Left lung (tissue), 10 donors: Measurements from ENCODE around the gene GPR173. TPM values are rescaled to one million over a fixed set of nuclear protein-coding genes. Genes with fewer than 3 reads are reported as not detected.
A peak's percentile ranks its signal among the peaks of the same experiment; 100 is the strongest.

Source experiments
- ATAC-seq: fragments of 200-7000 bp; cut with Tn5 transposase; one replicate; pipeline ENCODE4 v1.9.1; 2020; ENCODE audit warnings: moderate library complexity
- DNase-seq, 4 donors: peaks; one replicate each; pipeline ENCODE4 v3.0.0-alpha.2; 2013 to 2020
- H3K27ac ChIP-seq, 2 donors: fragments of 200-600 bp; sonication (generic) in 1 of 2; one replicate each; pipeline versions ENCODE4 v1.5.0 to v1.8.0; 2020 to 2021
- H3K27me3 ChIP-seq, 2 donors: fragments of 200-600 bp; sonication (generic) in 1 of 2; one replicate each; pipeline versions ENCODE4 v1.5.0 to v1.8.0; 2020 to 2021
- H3K36me3 ChIP-seq, 2 donors: fragments of 200-600 bp; sonication (generic) in 1 of 2; one replicate each; pipeline versions ENCODE4 v1.5.0 to v1.8.0; 2020 to 2021
- H3K4me1 ChIP-seq, 2 donors: fragments of 200-600 bp; one replicate each; pipeline ENCODE4 v1.8.0; 2021
- H3K4me3 ChIP-seq, 2 donors: fragments of 200-600 bp; sonication (generic) in 1 of 2; one replicate each; pipeline versions ENCODE4 v1.5.0 to v1.8.0; 2020 to 2021; ENCODE audit warnings: mild to moderate bottlenecking in 1 of 2
- H3K9me3 ChIP-seq, 2 donors: fragments of 200-600 bp; sonication (generic) in 1 of 2; one replicate each; pipeline versions ENCODE4 v1.5.0 to v1.8.0; 2020 to 2021
- intact Hi-C, 2 donors: fragments of 100-400 bp; cut with DNase I; formaldehyde crosslinking; loops; one replicate each; pipeline versions ENCODE4 v1.11.2 to v1.14.2; 2022
- polyA plus RNA-seq, 6 donors: library from polyadenylated mRNA; unstranded; fragments of 120-200 nt; gene quantifications; one replicate each; pipeline ENCODE4 v1.2.1, GENCODE V29; 2013; ENCODE audit not compliant: insufficient read length in 6 of 6
- total RNA-seq, 2 donors: library from RNA; stranded (reverse); fragmentation: NEBNext Ultra II Directional; extraction: Animal tissue kit (Norgen Biotek cat#: 25700); gene quantifications; one replicate each; pipeline ENCODE4 v1.2.1, GENCODE V29; 2021
- TF ChIP-seq, protein P1 (sequence below), 2 donors: fragments of 200-600 bp; sonication (generic) in 1 of 2; IDR thresholded peaks; one replicate each; pipeline versions ENCODE4 v1.5.0 to v1.8.0; 2021; ENCODE audit warnings: antibody characterized with exemption in 2 of 2
- donor health status: DM: no; HTN: yes; CAD: no.
- donor health status: DM: no; HTN: no; CAD: no.

Gene GPR173
- total and polyA plus RNA-seq, 8 donors = 2.0 to 19.8 (median 14.5) TPM

DNA sequence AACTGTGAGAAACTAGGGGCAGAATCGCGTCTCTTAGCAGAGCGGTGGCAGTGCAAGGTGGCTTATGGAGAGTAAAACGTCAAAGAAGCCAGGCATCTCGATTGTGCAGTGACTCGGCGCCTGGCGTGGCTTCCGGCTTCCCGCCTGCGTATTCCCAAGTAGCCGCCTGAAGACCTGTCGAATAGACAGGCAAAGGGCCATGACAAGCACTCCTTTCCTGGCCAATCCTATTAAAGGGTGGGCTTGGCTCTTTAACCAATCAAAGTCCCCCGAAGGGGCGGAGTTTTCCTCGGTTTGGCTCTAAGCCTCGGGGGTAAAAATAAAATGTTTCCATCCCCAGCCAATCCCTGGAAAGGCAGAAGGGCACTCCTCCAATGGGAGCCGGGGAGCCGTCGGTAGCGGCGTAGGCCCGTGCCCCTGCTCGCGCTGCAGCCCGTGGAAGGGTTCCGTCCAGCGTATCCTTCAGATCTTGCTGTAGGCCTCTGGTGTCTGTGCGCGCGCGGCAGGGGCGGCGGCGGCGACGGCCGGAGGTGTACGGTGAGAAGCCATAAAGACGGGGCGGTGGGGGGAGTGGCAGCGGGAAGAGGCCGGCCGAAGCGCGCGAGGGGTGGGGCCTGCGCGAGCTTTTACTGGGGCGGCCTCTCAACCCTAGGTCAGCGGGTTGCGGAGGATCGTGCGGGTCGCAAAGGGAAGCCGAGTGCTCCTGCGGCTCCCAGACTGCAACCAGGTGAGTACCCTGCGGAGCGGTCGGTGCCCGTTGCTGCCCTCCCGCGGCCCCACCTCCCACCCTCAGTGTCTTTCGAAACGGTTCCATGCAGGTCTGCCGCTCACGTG is 45.4 kb downstream of the GPR173 start, which contains the start of gene KANTR:
TSS of gene KANTR (plus strand) at position 395 of the 834 bp plus-strand sequence. CDS start 30,131 bp downstream, outside the sequence.
- H3K9me3 ChIP-seq = no peaks in the 10 kb centered on the region
- peak within 1 kb of the TSS; percentile 74 to 89 for H3K27ac ChIP-seq
- H3K4me3 ChIP-seq = peak within 1 kb of the TSS; percentile 27 to 61
- intact Hi-C loops = no loop called here
- TF ChIP-seq, protein P1, sequence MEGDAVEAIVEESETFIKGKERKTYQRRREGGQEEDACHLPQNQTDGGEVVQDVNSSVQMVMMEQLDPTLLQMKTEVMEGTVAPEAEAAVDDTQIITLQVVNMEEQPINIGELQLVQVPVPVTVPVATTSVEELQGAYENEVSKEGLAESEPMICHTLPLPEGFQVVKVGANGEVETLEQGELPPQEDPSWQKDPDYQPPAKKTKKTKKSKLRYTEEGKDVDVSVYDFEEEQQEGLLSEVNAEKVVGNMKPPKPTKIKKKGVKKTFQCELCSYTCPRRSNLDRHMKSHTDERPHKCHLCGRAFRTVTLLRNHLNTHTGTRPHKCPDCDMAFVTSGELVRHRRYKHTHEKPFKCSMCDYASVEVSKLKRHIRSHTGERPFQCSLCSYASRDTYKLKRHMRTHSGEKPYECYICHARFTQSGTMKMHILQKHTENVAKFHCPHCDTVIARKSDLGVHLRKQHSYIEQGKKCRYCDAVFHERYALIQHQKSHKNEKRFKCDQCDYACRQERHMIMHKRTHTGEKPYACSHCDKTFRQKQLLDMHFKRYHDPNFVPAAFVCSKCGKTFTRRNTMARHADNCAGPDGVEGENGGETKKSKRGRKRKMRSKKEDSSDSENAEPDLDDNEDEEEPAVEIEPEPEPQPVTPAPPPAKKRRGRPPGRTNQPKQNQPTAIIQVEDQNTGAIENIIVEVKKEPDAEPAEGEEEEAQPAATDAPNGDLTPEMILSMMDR (IDR thresholded peaks at IDR 0.05) = no peak
- DNase-seq = peak; percentile 86 to 93 (median 88)
- H3K4me1 ChIP-seq = no peaks in the 10 kb centered on the region
- ATAC-seq = peak; percentile 87
- no peaks in the 10 kb centered on the region for H3K27me3 ChIP-seq
- no peaks in the 10 kb centered on the region for H3K36me3 ChIP-seq

DNA sequence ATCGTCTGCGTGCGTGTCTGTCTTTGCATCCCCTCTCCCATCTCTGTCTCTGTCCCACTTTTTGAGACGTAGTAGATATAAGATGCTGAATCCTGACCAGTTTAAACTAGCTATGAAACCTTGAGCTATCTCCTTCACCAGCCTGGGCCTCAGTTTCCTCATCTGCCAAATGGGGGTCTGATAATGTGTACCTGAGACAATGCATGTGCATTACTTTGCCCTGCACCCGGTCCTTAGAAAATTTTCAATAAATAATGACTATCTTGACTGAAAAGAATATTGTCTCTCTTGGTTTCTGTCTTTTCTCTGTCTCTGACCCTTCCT is 46.0 kb downstream of the GPR173 start:
- DNase-seq (no peak), ATAC-seq (no peak)
- Histone ChIP-seq H3K27me3 (no peaks in the 10 kb centered on the region), H3K36me3 (no peaks in the 10 kb centered on the region), H3K27ac (peak overlapping the region; percentile 70 to 89), H3K4me1 (no peaks in the 10 kb centered on the region), H3K9me3 (no peaks in the 10 kb centered on the region), H3K4me3 (peak overlapping the region; percentile 27 to 61)
- intact Hi-C loops = no loop called here
- TF ChIP-seq, protein P1 (IDR thresholded peaks at IDR 0.05) = no peak

DNA sequence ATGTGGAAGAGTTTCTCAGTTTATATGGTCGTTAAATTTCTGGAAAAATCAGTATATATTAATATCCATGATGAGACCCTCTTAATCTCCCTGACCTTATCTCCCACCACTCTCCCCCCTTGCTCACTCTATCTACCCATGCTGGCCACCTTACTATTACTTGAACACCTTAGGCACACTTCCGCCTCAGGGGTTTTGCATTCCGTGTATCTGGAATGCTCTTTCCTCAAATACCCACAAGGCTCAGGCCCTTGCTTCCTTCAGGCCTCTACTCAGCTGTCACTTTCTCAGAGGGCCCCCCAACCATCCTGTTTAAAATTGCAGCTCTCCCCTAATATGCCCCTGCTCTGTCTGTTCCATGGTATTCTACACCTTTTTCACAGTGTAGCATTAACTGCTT is 47.2 kb downstream of the GPR173 start:
- no peaks in the 10 kb centered on the region for H3K27me3 ChIP-seq
- DNase-seq (no peak), ATAC-seq (no peak)
- H3K27ac ChIP-seq = no peak overlapping the region
- H3K36me3 ChIP-seq = no peaks in the 10 kb centered on the region
- H3K4me3 ChIP-seq = no peak overlapping the region
- H3K4me1 ChIP-seq = no peaks in the 10 kb centered on the region
- TF ChIP-seq, protein P1 (IDR thresholded peaks at IDR 0.05) = no peak
- intact Hi-C loops = no loop called here
- H3K9me3 ChIP-seq = no peaks in the 10 kb centered on the region

DNA sequence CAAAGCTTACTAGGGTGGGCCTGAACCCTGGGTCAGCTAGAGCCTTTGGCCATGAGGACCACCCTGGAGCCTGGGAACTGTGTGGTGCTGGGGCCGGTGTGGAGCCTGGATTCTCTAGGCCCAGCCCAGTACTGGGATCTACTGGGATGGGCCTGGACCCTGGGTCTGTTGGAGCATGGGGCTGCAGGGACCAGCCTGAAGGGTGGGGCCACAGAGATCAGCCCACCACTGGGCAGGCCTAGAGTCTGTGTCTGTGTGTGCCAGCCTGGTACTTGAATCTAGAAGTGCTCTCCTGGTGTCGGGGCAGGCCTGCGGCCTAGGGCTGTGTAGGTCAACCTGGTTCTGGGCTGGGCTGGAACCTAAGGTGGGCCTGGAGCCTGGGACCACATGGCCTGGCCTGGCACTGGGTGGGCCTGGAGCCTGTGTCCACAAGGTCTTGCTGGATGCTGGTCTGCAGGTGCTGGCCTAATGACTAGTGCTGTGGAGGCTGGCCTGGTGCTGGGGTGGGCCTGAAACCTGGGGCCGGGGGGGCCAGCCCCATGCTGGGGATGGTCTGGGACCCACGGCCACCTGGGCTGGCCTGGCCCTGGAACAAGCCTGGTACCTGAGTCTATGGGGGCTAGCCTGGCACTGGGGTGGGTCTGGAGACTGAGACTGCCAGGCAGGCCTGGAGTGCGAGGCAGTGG is 66.4 kb downstream of the GPR173 start:
- Histone ChIP-seq H3K27me3 (no peaks in the 10 kb centered on the region), H3K4me3 (no peak overlapping the region), H3K27ac (no peak overlapping the region), H3K4me1 (no peaks in the 10 kb centered on the region), H3K36me3 (no peaks in the 10 kb centered on the region), H3K9me3 (no peaks in the 10 kb centered on the region)
- intact Hi-C loops = no loop called here
- ATAC-seq (no peak), DNase-seq (no peak)
- TF ChIP-seq, protein P1 (IDR thresholded peaks at IDR 0.05) = no peak

DNA sequence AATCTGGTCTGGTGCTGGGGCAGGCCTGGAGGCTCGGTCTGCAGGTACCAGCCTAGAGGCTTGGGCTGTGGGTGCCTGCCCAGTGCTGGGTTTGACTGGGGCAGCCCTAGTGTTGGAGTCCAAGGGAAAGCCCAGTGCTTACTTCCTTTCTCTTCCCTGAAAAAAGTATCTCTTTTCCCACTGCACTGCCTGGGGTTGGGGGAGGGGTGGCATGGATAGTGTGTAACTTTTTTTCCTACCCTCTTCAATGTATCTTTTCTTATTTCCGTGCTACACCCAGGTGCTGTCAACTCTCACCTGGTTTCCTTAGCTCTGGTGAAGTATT is 66.9 kb downstream of the GPR173 start:
- TF ChIP-seq, protein P1 (IDR thresholded peaks at IDR 0.05) = no peak
- no peaks in the 10 kb centered on the region for H3K36me3 ChIP-seq
- H3K4me3 ChIP-seq = no peak overlapping the region
- H3K27me3 ChIP-seq = no peaks in the 10 kb centered on the region
- H3K4me1 ChIP-seq = no peaks in the 10 kb centered on the region
- ATAC-seq = peak; percentile 13
- no peaks in the 10 kb centered on the region for H3K9me3 ChIP-seq
- no peak overlapping the region for H3K27ac ChIP-seq
- DNase-seq = no peak
- intact Hi-C loops = no loop called here
